ENCODE measurements around the gene VPS39. TPM values are rescaled to one million over a fixed set of nuclear protein-coding genes. Genes with fewer than 3 reads are reported as not detected.

VPS39 gene, protein sequence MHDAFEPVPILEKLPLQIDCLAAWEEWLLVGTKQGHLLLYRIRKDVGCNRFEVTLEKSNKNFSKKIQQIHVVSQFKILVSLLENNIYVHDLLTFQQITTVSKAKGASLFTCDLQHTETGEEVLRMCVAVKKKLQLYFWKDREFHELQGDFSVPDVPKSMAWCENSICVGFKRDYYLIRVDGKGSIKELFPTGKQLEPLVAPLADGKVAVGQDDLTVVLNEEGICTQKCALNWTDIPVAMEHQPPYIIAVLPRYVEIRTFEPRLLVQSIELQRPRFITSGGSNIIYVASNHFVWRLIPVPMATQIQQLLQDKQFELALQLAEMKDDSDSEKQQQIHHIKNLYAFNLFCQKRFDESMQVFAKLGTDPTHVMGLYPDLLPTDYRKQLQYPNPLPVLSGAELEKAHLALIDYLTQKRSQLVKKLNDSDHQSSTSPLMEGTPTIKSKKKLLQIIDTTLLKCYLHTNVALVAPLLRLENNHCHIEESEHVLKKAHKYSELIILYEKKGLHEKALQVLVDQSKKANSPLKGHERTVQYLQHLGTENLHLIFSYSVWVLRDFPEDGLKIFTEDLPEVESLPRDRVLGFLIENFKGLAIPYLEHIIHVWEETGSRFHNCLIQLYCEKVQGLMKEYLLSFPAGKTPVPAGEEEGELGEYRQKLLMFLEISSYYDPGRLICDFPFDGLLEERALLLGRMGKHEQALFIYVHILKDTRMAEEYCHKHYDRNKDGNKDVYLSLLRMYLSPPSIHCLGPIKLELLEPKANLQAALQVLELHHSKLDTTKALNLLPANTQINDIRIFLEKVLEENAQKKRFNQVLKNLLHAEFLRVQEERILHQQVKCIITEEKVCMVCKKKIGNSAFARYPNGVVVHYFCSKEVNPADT
- total RNA-seq = 10 to 100 TPM; 33.1 to 38.3 TPM

DNA sequence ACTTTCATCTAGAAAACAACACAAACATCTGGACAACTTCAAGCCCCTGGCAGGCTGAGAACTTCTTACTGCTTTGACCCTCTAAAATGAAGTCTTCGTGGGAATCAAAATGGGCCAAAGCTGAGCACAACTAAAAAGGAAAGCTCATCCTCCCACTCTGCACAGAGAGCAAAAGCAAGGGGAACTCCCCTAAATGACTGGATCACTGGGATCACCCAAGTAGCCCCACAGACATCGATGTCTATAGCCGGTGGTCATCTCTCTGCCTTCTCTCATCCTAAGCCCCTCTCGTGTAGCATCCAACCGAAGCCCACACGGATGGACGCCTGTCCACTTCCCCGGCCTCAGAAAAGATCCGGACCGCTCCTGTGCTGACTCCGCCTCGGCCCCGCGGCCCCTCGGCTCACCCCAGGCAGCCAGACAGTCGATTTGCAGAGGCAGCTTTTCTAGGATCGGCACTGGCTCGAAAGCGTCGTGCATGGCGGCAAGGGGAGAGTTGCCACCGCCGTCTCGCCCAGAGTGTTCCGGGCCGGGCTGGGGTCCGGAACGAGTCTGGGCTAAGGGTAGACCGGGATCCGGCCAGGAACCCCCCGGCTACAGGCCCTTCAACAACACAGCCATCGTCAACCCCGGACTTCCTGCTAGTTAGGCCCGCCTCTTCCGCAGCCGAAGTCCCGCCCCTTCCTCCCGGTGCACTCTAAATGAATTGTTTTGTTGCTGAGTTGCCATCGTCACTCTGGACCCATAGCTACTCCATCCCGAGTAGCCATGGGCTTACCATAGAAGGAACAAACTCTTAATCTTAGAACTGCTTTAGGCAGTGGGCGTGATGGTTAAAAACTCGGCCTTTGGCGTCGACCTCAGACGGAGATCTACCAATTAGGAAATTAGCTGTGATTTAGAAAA lies at the start of gene VPS39:
VPS39 (minus strand) TSS at position 631 of the 906 bp plus-strand sequence; CDS start at position 480, 151 bp downstream.
- H3K27ac ChIP-seq = peak within 1 kb of the TSS; percentile 74 to 82
- peaks cover 28% of the 10 kb centered on the region for H3K36me3 ChIP-seq
- peak; percentile 89 for DNase-seq (ENCODE audit: low spot score)
- no peaks in the 10 kb centered on the region for H3K27me3 ChIP-seq
- H3K4me3 ChIP-seq = peak within 1 kb of the TSS; percentile 87 to 93
- H3K4me1 ChIP-seq = peaks cover 0 to 24% of the 10 kb centered on the region in 2 donors
- no peaks in the 10 kb centered on the region for H3K9me3 ChIP-seq
- TF ChIP-seq, protein P1, sequence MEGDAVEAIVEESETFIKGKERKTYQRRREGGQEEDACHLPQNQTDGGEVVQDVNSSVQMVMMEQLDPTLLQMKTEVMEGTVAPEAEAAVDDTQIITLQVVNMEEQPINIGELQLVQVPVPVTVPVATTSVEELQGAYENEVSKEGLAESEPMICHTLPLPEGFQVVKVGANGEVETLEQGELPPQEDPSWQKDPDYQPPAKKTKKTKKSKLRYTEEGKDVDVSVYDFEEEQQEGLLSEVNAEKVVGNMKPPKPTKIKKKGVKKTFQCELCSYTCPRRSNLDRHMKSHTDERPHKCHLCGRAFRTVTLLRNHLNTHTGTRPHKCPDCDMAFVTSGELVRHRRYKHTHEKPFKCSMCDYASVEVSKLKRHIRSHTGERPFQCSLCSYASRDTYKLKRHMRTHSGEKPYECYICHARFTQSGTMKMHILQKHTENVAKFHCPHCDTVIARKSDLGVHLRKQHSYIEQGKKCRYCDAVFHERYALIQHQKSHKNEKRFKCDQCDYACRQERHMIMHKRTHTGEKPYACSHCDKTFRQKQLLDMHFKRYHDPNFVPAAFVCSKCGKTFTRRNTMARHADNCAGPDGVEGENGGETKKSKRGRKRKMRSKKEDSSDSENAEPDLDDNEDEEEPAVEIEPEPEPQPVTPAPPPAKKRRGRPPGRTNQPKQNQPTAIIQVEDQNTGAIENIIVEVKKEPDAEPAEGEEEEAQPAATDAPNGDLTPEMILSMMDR (IDR thresholded peaks at IDR 0.05) = no peak

- H3K9me3 ChIP-seq = no peaks in the 10 kb centered on the region
- H3K4me3 ChIP-seq = no peak overlapping the region
- TF ChIP-seq, protein P1 (IDR thresholded peaks at IDR 0.05) = no peak
- no peak for DNase-seq (ENCODE audit: low spot score)
- H3K4me1 ChIP-seq = no peaks in the 10 kb centered on the region
- H3K27me3 ChIP-seq = no peaks in the 10 kb centered on the region
- peaks cover 17% of the 10 kb centered on the region for H3K36me3 ChIP-seq
- H3K27ac ChIP-seq = no peak overlapping the region
These were observed 45.2 kb upstream of the VPS39 start for GRCh38 chr15:42253300-42253699.

- Histone ChIP-seq H3K36me3 (peaks cover 47% of the 10 kb centered on the region), H3K27me3 (no peaks in the 10 kb centered on the region)
- TF ChIP-seq, protein P1 (IDR thresholded peaks at IDR 0.05) = no peak
These were observed 32.7 kb upstream of the VPS39 start for GRCh38 chr15:42240823-42241222.

DNA sequence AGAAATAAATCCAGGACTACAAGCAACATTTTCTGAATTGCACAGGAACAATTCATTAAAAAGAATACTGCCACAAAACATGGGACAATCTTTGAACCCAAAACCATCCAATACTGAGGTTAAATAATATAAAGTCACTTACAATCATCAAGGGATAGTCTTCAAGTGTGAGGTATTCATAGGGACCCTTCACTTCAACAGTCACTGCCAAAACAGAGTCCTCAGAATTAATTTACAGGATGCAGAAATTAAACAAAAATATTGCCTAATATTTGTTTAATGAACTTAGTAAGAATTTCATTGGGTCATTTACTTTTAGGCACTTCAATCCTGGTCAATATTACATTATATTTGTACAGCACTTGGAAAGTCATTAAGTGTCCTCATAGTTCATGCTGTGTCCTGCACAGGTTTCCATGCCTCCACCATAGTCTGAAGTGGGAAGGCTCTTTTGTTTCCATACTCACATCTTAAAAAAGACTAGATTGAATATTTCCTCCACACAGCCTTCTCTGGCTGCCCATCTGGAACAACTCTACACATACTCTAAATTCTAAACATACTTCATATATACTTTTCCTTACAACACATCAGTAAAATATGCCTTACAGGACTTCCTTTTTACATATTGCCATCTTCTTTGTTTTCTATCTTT lies 31.6 kb upstream of the VPS39 start:
- Histone ChIP-seq H3K27me3 (no peaks in the 10 kb centered on the region), H3K27ac (no peak overlapping the region), H3K9me3 (no peaks in the 10 kb centered on the region), H3K36me3 (peaks cover 58% of the 10 kb centered on the region), H3K4me3 (no peak overlapping the region), H3K4me1 (no peaks in the 10 kb centered on the region)
- no peak for DNase-seq (ENCODE audit: low spot score)
- TF ChIP-seq, protein P1 (IDR thresholded peaks at IDR 0.05) = no peak

More at GRCh38 chr15:42240823-42241222, 32.7 kb upstream of the VPS39 start:
- Histone ChIP-seq H3K4me1 (no peaks in the 10 kb centered on the region), H3K27ac (no peak overlapping the region), H3K9me3 (no peaks in the 10 kb centered on the region), H3K4me3 (no peak overlapping the region)
- no peak for DNase-seq (ENCODE audit: low spot score)

GRCh38 chr15:42233107-42233506 lies 25.0 kb upstream of the VPS39 start:
- no peak overlapping the region for H3K4me3 ChIP-seq
- H3K27me3 ChIP-seq = no peaks in the 10 kb centered on the region
- peaks cover 68% of the 10 kb centered on the region for H3K36me3 ChIP-seq
- H3K27ac ChIP-seq = no peak overlapping the region
- H3K9me3 ChIP-seq = no peaks in the 10 kb centered on the region
- DNase-seq (ENCODE audit: low spot score) = no peak
- no peaks in the 10 kb centered on the region for H3K4me1 ChIP-seq
- TF ChIP-seq, protein P1 (IDR thresholded peaks at IDR 0.05) = no peak

All from right atrium auricular region (tissue), 2 donors.